ENCODE measurements around the gene NOS3. TPM values are rescaled to one million over a fixed set of nuclear protein-coding genes. Genes with fewer than 3 reads are reported as not detected.

Gene NOS3
- total and polyA plus RNA-seq, 9 of the 15 experiments (the other 6 are each of a cell fraction or from before 2014, with no cell fraction given): 1.1 to 121 (median 23.6) TPM

DNA sequence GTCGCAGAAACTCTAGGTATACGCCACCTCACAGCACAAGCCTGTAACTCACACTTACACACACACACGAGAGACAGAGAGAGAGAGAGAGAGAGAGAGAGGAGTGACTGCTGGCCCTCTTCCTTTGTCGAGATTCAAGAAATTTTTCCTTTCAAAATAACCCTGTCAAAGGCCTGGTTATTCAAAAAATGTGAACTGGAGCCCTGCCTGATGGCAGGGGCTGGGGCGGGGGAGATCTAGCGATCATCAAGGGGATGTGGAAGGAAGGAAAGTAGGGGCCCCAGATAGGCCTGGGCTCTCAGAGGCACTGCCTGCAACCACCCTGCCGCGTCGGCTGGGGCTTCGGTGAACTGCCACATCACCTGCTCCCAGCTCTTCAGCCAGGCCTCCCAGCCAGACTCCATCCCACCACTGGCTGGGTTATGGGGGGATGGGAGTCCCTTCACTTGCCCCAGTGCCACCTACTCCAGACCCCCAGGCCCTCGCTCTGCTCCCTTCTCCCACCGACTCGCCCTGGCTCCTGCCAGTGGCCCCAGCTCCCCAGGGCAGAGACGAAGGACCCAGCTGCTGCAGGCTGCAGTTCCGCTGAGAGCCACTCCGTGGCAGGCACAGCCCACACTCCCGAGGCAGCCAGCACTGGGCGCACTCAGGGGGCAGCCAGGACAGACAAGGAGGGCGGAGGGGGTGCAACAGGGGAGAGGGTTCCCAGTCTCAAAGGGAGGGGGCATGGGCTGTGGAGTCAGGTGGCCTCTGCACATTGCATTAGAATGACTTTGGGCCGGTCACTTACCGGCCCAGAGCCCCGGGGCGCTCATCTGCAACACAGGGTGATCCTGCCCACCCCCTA, 28.0 kb upstream of the NOS3 start (continued):
- TF ChIP-seq, protein P1, sequence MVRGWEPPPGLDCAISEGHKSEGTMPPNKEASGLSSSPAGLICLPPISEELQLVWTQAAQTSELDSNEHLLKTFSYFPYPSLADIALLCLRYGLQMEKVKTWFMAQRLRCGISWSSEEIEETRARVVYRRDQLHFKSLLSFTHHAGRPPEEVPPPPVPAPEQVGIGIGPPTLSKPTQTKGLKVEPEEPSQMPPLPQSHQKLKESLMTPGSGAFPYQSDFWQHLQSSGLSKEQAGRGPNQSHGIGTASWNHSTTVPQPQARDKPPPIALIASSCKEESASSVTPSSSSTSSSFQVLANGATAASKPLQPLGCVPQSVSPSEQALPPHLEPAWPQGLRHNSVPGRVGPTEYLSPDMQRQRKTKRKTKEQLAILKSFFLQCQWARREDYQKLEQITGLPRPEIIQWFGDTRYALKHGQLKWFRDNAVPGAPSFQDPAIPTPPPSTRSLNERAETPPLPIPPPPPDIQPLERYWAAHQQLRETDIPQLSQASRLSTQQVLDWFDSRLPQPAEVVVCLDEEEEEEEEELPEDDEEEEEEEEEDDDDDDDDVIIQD (CRISPR knock-in tag; IDR thresholded peaks at IDR 0.05): no peak
- TF ChIP-seq HIVEP1 (CRISPR knock-in tag; IDR thresholded peaks at IDR 0.05) (no peak), NCOA2 (IDR thresholded peaks at IDR 0.05; ENCODE audit: partially characterized antibody in 2 of 2) (no peak), NCOA1 (IDR thresholded peaks at IDR 0.05; ENCODE audit: low read depth) (no peak), SIN3A (IDR thresholded peaks at IDR 0.05; ENCODE audit: borderline replicate concordance in 2 of 2, control insufficient read depth in 1 of 2, low read depth in 2 of 2, low read length in 2 of 2) (0 out of 4 replicates have a peak, but pooled peaks of 1 of the 2 experiments have one; percentile 10), NBN (IDR thresholded peaks at IDR 0.05; ENCODE audit: low read depth) (peak; percentile 58; the same call in 1 of the 2 replicates), ZNF347 (CRISPR knock-in tag; IDR thresholded peaks at IDR 0.05; ENCODE audit: low read depth) (no peak), ZNF12 (CRISPR knock-in tag; IDR thresholded peaks at IDR 0.05) (no peak), ZNF311 (CRISPR knock-in tag; IDR thresholded peaks at IDR 0.05) (no peak; the same call in 1 of the 2 replicates), NEUROD1 (IDR thresholded peaks at IDR 0.05; ENCODE audit: borderline replicate concordance, low read depth, low read length, partially characterized antibody) (peak; percentile 38)
- TF ChIP-seq, protein P2, sequence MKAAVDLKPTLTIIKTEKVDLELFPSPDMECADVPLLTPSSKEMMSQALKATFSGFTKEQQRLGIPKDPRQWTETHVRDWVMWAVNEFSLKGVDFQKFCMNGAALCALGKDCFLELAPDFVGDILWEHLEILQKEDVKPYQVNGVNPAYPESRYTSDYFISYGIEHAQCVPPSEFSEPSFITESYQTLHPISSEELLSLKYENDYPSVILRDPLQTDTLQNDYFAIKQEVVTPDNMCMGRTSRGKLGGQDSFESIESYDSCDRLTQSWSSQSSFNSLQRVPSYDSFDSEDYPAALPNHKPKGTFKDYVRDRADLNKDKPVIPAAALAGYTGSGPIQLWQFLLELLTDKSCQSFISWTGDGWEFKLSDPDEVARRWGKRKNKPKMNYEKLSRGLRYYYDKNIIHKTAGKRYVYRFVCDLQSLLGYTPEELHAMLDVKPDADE (conservative IDR thresholded peaks at IDR 0.05; ENCODE audit: control insufficient read depth, low read depth, low read length): no peak
- TF ChIP-seq, protein P3, sequence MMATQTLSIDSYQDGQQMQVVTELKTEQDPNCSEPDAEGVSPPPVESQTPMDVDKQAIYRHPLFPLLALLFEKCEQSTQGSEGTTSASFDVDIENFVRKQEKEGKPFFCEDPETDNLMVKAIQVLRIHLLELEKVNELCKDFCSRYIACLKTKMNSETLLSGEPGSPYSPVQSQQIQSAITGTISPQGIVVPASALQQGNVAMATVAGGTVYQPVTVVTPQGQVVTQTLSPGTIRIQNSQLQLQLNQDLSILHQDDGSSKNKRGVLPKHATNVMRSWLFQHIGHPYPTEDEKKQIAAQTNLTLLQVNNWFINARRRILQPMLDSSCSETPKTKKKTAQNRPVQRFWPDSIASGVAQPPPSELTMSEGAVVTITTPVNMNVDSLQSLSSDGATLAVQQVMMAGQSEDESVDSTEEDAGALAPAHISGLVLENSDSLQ (IDR thresholded peaks at IDR 0.05): 0 out of 2 replicates have a peak, but pooled peaks have one; percentile 4
- TF ChIP-seq, protein P4, sequence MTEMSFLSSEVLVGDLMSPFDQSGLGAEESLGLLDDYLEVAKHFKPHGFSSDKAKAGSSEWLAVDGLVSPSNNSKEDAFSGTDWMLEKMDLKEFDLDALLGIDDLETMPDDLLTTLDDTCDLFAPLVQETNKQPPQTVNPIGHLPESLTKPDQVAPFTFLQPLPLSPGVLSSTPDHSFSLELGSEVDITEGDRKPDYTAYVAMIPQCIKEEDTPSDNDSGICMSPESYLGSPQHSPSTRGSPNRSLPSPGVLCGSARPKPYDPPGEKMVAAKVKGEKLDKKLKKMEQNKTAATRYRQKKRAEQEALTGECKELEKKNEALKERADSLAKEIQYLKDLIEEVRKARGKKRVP (CRISPR knock-in tag; IDR thresholded peaks at IDR 0.05): peak; percentile 27; the same call in 1 of the 2 replicates

Measured in K562 (cell line).